Type B pancreatic cell (in vitro differentiated cells): ENCODE results near the gene CPEB4. TPM values are rescaled to one million over a fixed set of nuclear protein-coding genes. Genes with fewer than 3 reads are reported as not detected.

Experiments
- DNase-seq: peaks from one replicate; pipeline ENCODE4 v3.0.0; 2021; ENCODE audit warnings: mixed read lengths; ENCODE audit not compliant: unreplicated experiment; ENCODE audit errors: extremely low spot score
- H3K27ac Mint-ChIP-seq: 2 replicates; pipeline ENCODE4 v1.8.0; 2021; ENCODE audit warnings: mild to moderate bottlenecking, mixed read lengths
- H3K27me3 Mint-ChIP-seq: 2 replicates; pipeline ENCODE4 v1.8.0; 2021; ENCODE audit warnings: mixed read lengths
- H3K36me3 Mint-ChIP-seq: 2 replicates; pipeline ENCODE4 v1.8.0; 2021; ENCODE audit warnings: mixed read lengths
- H3K4me1 Mint-ChIP-seq: one replicate; pipeline ENCODE4 v1.8.0; 2021; ENCODE audit warnings: mixed read lengths; ENCODE audit not compliant: unreplicated experiment
- H3K4me3 Mint-ChIP-seq: 2 replicates; pipeline ENCODE4 v1.8.0; 2021; ENCODE audit warnings: mild to moderate bottlenecking, mixed read lengths
- H3K9me3 Mint-ChIP-seq: 2 replicates; pipeline ENCODE4 v1.8.0; 2021; ENCODE audit warnings: mixed read lengths
- total RNA-seq: library from RNA; stranded (reverse); gene quantifications from 2 replicates; pipeline ENCODE4 v1.2.1, GENCODE V29; 2021; ENCODE audit warnings: low replicate concordance
- TF ChIP-seq, protein P1 (sequence below): fragments of 200-600 bp; sonication (generic); conservative IDR thresholded peaks from 2 replicates; pipeline ENCODE4 v1.5.0; 2021; ENCODE audit warnings: antibody characterized with exemption, mild to moderate bottlenecking

The CPEB4 gene
- total RNA-seq, 1 donor from 2014 or later, result 53.2 TPM

DNA sequence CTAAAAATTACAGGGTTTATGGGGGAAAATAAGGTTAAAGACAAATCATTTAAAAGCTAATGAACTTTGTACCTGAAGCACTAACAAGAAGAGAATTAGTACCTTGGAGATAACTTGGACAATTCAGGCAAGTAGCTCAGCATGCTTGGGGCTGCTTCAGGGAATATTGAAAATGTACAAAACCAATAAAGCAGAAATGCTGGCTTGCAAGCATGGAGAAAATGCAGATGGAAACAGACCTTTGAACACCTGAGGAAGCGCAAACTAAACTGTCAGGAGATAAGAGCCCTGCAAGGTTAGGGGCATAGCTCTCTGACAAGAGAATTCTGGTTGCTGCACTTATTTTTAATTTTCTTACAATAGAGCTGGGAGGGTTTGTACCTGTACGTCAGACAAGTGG lies 58.2 kb downstream of the CPEB4 start:
- Mint-ChIP-seq H3K27me3 (no peaks in the 10 kb centered on the region), H3K4me1 (peaks cover 21% of the 10 kb centered on the region), H3K27ac (no peak overlapping the region), H3K4me3 (no peak overlapping the region), H3K9me3 (no peaks in the 10 kb centered on the region), H3K36me3 (peaks cover 31% of the 10 kb centered on the region)
- TF ChIP-seq, protein P1, sequence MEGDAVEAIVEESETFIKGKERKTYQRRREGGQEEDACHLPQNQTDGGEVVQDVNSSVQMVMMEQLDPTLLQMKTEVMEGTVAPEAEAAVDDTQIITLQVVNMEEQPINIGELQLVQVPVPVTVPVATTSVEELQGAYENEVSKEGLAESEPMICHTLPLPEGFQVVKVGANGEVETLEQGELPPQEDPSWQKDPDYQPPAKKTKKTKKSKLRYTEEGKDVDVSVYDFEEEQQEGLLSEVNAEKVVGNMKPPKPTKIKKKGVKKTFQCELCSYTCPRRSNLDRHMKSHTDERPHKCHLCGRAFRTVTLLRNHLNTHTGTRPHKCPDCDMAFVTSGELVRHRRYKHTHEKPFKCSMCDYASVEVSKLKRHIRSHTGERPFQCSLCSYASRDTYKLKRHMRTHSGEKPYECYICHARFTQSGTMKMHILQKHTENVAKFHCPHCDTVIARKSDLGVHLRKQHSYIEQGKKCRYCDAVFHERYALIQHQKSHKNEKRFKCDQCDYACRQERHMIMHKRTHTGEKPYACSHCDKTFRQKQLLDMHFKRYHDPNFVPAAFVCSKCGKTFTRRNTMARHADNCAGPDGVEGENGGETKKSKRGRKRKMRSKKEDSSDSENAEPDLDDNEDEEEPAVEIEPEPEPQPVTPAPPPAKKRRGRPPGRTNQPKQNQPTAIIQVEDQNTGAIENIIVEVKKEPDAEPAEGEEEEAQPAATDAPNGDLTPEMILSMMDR, result no peak
- DNase-seq, result no peak

DNA sequence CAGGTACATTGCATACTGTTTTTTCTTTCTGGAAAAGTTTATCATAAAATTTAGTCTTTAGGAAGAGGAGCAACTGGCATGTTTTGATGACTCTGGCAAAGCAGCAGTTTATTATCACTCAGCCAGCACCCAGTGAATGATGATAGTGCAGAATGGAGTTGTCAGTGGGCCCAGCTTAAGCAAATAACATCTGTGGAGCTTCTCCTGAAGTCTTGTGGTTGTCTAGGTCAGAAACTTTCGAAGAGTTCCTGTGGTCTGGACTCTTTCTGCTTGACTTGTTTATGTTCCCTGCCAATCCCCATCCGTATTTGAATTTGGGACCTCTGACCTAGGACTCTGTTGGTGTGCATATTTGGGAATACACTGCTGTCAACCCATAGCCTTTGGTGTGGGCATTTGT lies 62.7 kb downstream of the CPEB4 start:
- TF ChIP-seq, protein P1, result no peak
- H3K36me3 Mint-ChIP-seq, result peaks cover 50% of the 10 kb centered on the region
- no peak overlapping the region for H3K27ac Mint-ChIP-seq
- no peaks in the 10 kb centered on the region for H3K27me3 Mint-ChIP-seq
- H3K9me3 Mint-ChIP-seq, result no peaks in the 10 kb centered on the region
- peaks cover 11% of the 10 kb centered on the region for H3K4me1 Mint-ChIP-seq
- H3K4me3 Mint-ChIP-seq, result no peak overlapping the region
- DNase-seq, result no peak

DNA sequence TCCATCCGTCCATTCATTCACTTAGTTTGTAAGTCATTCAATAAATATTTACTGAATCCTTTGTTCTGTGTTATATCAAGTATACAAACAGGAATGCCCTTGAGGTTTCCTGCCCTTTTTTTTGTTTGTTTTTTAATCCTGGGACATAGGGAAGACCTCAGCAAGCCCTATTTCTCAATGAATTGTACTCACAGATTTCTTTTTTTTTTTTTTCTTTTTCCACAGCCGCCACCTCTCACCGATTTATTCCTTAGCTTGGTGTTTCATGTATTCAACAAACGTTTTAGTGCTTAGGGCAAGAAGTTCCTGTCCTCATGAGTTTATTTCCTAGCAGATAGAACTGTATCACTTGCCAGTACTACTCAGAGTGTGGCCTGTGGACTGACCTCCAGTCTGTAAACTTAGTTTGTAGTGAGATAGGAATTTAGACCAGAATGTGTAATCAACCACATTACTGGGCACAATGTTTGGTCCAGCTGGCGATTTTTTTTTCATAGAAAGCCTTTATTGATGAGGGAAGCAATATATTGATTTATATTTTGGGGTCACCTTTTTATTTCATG lies 65.5 kb downstream of the CPEB4 start:
- Mint-ChIP-seq H3K4me3 (no peak overlapping the region), H3K27me3 (no peaks in the 10 kb centered on the region), H3K9me3 (no peaks in the 10 kb centered on the region), H3K27ac (no peak overlapping the region), H3K36me3 (peaks cover 39% of the 10 kb centered on the region), H3K4me1 (peaks cover 16% of the 10 kb centered on the region)
- DNase-seq, result no peak
- TF ChIP-seq, protein P1, result no peak

DNA sequence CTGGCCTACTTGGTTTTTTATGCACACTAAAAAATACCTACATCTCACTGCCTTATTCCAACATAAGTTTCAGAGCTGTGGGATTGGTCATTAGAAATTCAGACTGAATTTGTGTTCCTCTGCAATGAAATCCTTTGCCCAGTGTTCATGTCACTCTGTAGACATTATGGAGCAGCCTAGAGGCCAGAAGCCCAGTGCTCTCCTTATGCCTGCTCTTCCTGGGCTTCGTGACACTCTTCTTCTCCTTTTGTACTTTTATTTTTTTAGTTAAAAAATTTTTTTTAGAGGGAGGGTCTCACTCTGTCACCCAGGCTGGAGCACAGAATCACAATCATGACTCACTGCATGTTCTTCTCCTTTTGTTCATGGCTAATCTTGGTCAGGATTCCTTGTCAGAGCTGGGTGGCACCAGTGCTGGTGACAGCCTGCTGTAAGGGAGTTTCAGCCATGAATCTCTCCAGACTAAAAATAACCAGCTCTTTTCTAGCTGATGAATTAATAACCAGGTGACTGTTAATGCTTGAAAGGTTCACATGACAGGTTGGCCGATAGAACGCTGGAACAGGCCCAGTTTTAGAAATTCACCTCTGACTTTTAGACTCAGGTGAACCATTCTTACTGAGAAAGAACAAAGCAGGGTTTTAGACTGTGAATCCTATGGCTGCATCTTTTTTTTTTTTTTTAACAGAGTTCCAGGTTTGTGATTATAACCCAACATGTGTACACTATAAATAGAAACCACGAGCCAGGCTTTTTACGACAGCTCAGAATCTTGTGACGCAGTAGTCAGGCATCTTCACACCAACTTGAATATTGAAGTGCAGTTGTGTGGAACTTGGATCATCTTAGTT lies 66.7 kb downstream of the CPEB4 start:
- Mint-ChIP-seq H3K9me3 (no peaks in the 10 kb centered on the region), H3K4me1 (peaks cover 16% of the 10 kb centered on the region), H3K27me3 (no peaks in the 10 kb centered on the region), H3K27ac (peak overlapping the region; percentile 64), H3K36me3 (peaks cover 31% of the 10 kb centered on the region), H3K4me3 (no peak overlapping the region)
- DNase-seq, result no peak
- TF ChIP-seq, protein P1, result no peak

DNA sequence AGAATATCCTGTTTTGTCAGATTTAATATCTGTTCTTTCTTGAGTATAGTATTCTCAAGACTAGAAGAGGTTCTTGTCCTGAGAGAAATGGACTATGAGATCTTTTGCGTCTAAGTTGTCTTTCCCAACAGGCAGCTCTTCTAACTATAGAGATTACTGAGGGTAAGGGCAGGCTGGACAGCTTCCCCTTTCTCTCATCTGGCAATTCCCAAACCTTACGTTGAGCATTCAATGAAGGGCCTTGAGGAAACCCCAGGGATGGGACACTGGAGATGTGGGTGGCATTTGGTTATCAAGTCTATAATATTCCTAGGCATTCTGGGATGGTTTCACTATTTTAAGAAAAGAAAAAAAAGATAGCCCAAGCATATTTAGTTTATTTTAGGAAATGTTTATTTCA lies 72.8 kb downstream of the CPEB4 start:
- H3K27me3 Mint-ChIP-seq, result no peaks in the 10 kb centered on the region
- no peak overlapping the region for H3K27ac Mint-ChIP-seq
- peaks cover 10% of the 10 kb centered on the region for H3K36me3 Mint-ChIP-seq
- peaks cover 24% of the 10 kb centered on the region for H3K4me1 Mint-ChIP-seq
- TF ChIP-seq, protein P1, result no peak
- H3K9me3 Mint-ChIP-seq, result no peaks in the 10 kb centered on the region
- DNase-seq, result no peak
- H3K4me3 Mint-ChIP-seq, result no peak overlapping the region
